HepG2 (cell line): Measurements from ENCODE around the gene CBR4. TPM values are rescaled to one million over a fixed set of nuclear protein-coding genes. Genes with fewer than 3 reads are reported as not detected.

Experiments
- AFF4 ChIP-seq: sonication (generic); formaldehyde crosslinking; IDR thresholded peaks from 2 replicates; pipeline ENCODE4 v1.4.0; 2020; ENCODE audit warnings: missing genetic modification reagents
- AHR ChIP-seq: IDR thresholded peaks from 2 replicates; pipeline ENCODE4 v1.6.1; 2018; ENCODE audit warnings: missing genetic modification reagents, missing compliant biosample characterization
- ATAD3A ChIP-seq: sonication (generic); formaldehyde crosslinking; IDR thresholded peaks from 2 replicates; pipeline ENCODE4 v1.4.0; 2020; ENCODE audit warnings: missing genetic modification reagents
- ATF7-NPFF ChIP-seq: sonication (generic); formaldehyde crosslinking; IDR thresholded peaks from 2 replicates; pipeline ENCODE4 v1.8.1; 2023; ENCODE audit warnings: mild to moderate bottlenecking, low read depth, missing genetic modification reagents, moderate library complexity
- DPF2 ChIP-seq: sonication (generic); formaldehyde crosslinking; IDR thresholded peaks from 2 replicates; pipeline ENCODE4 v1.4.0; 2020; ENCODE audit warnings: mild to moderate bottlenecking, low read depth, missing genetic modification reagents, borderline replicate concordance
- DR1 ChIP-seq: sonication (generic); formaldehyde crosslinking; IDR thresholded peaks from 2 replicates; pipeline ENCODE4 v1.8.0; 2021; ENCODE audit warnings: mild to moderate bottlenecking, missing genetic modification reagents, inconsistent platforms
- HNRNPK ChIP-seq: fragments of 200-400 bp; formaldehyde crosslinking; IDR thresholded peaks from 2 replicates; pipeline ENCODE4 v1.6.1; 2018; ENCODE audit warnings: low read length, low read depth, moderate library complexity, mild to moderate bottlenecking; ENCODE audit not compliant: poor library complexity, severe bottlenecking
- KAT2B ChIP-seq: fragments of 150-350 bp; IDR thresholded peaks from 2 replicates; pipeline ENCODE4 v1.6.1; 2014; ENCODE audit warnings: low read depth, low read length, borderline replicate concordance
- KDM5B ChIP-seq: sonication (generic); formaldehyde crosslinking; IDR thresholded peaks from 2 replicates; pipeline ENCODE4 v1.4.0; 2020; ENCODE audit warnings: missing genetic modification reagents, mild to moderate bottlenecking, borderline replicate concordance
- LBX2 ChIP-seq: sonication (generic); formaldehyde crosslinking; IDR thresholded peaks from 2 replicates; pipeline ENCODE4 v1.5.0; 2020; ENCODE audit warnings: missing genetic modification reagents, mild to moderate bottlenecking, borderline replicate concordance
- RXRA ChIP-seq: sonication (generic); formaldehyde crosslinking; IDR thresholded peaks from 2 replicates; pipeline ENCODE4 v1.5.1; 2020; ENCODE audit warnings: missing genetic modification reagents
- STAG1 ChIP-seq: sonication (generic); formaldehyde crosslinking; IDR thresholded peaks from 2 replicates; pipeline ENCODE4 v1.4.0; 2020; ENCODE audit warnings: missing genetic modification reagents
- ZFP37 ChIP-seq: sonication (generic); formaldehyde crosslinking; IDR thresholded peaks from 2 replicates; pipeline ENCODE4 v1.4.0; 2020; ENCODE audit warnings: missing genetic modification reagents, borderline replicate concordance
- ZNF367 ChIP-seq: sonication (generic); formaldehyde crosslinking; IDR thresholded peaks from 2 replicates; pipeline ENCODE4 v1.4.0; 2020; ENCODE audit warnings: missing genetic modification reagents, borderline replicate concordance
- ZNF83 ChIP-seq: sonication (generic); formaldehyde crosslinking; IDR thresholded peaks from 2 replicates; pipeline ENCODE4 v1.4.0; 2020; ENCODE audit warnings: missing genetic modification reagents, mild to moderate bottlenecking, borderline replicate concordance
- ZNF841 ChIP-seq: sonication (generic); formaldehyde crosslinking; IDR thresholded peaks from 2 replicates; pipeline ENCODE4 v1.8.1; 2023; ENCODE audit warnings: missing genetic modification reagents, borderline replicate concordance
- polyA plus RNA-seq, 8 experiments: library from polyadenylated mRNA; depleted of rRNA in 3 of 8; stranded (reverse) in 7 of 8; unstranded in 1 of 8; fragments of >200 nt; fragmentation: Illumina TruSeq in 4 of 8; extraction: Trizol in 4 of 8; gene quantifications; 2 replicates each; pipeline versions ENCODE4 v1.2.1 to v1.2.3, GENCODE V29; 2011 to 2016; ENCODE audit warnings: low read depth in 4 of 8, missing spikeins in 1 of 8, mixed read lengths in 1 of 8; ENCODE audit not compliant: insufficient read depth in 1 of 8
- total RNA-seq, 5 experiments: library from RNA; depleted of rRNA; stranded (reverse); fragments of >200 nt; fragmentation: Illumina TruSeq; extraction: Trizol; gene quantifications; 2 replicates each; pipeline ENCODE4 v1.2.3, GENCODE V29; 2016; ENCODE audit warnings: low read depth in 1 of 5
- TF ChIP-seq, protein P1 (sequence below): IDR thresholded peaks from 2 replicates; pipeline ENCODE4 v1.6.1; 2016; ENCODE audit warnings: missing genetic modification reagents, missing compliant biosample characterization
- TF ChIP-seq, protein P2 (sequence below): sonication (generic); formaldehyde crosslinking; IDR thresholded peaks from 2 replicates; pipeline ENCODE4 v1.5.1; 2020; ENCODE audit warnings: missing genetic modification reagents, mild to moderate bottlenecking, borderline replicate concordance
- TF ChIP-seq, protein P3 (sequence below): IDR thresholded peaks from 2 replicates; pipeline ENCODE4 v1.4.0; 2020; ENCODE audit warnings: mild to moderate bottlenecking, missing genetic modification reagents

CBR4 gene
- total and polyA plus RNA-seq, 2 of the 13 experiments (the other 11 are each of a cell fraction or from before 2014, with no cell fraction given): 7.3 to 20.7 TPM

- TF ChIP-seq ATF7-NPFF (CRISPR knock-in tag) (no peak), LBX2 (CRISPR knock-in tag) (no peak), STAG1 (CRISPR knock-in tag) (no peak), KAT2B (no peak), HNRNPK (no peak), ATAD3A (CRISPR knock-in tag) (no peak), ZNF367 (CRISPR knock-in tag) (no peak), DPF2 (CRISPR knock-in tag) (no peak), AHR (CRISPR knock-in tag) (no peak), KDM5B (CRISPR knock-in tag) (0 out of 2 replicates have a peak, but pooled peaks have one; percentile 38), AFF4 (no peak), ZFP37 (CRISPR knock-in tag) (0 out of 2 replicates have a peak, but pooled peaks have one; percentile 46), ZNF83 (no peak), RXRA (CRISPR knock-in tag) (no peak), DR1 (CRISPR knock-in tag) (no peak; the same call in 1 of the 2 replicates), ZNF841 (CRISPR knock-in tag) (no peak)
- TF ChIP-seq, protein P1, sequence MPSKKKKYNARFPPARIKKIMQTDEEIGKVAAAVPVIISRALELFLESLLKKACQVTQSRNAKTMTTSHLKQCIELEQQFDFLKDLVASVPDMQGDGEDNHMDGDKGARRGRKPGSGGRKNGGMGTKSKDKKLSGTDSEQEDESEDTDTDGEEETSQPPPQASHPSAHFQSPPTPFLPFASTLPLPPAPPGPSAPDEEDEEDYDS (CRISPR knock-in tag): peak; percentile 83
- TF ChIP-seq, protein P2, sequence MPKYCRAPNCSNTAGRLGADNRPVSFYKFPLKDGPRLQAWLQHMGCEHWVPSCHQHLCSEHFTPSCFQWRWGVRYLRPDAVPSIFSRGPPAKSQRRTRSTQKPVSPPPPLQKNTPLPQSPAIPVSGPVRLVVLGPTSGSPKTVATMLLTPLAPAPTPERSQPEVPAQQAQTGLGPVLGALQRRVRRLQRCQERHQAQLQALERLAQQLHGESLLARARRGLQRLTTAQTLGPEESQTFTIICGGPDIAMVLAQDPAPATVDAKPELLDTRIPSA: no peak
- TF ChIP-seq, protein P3, sequence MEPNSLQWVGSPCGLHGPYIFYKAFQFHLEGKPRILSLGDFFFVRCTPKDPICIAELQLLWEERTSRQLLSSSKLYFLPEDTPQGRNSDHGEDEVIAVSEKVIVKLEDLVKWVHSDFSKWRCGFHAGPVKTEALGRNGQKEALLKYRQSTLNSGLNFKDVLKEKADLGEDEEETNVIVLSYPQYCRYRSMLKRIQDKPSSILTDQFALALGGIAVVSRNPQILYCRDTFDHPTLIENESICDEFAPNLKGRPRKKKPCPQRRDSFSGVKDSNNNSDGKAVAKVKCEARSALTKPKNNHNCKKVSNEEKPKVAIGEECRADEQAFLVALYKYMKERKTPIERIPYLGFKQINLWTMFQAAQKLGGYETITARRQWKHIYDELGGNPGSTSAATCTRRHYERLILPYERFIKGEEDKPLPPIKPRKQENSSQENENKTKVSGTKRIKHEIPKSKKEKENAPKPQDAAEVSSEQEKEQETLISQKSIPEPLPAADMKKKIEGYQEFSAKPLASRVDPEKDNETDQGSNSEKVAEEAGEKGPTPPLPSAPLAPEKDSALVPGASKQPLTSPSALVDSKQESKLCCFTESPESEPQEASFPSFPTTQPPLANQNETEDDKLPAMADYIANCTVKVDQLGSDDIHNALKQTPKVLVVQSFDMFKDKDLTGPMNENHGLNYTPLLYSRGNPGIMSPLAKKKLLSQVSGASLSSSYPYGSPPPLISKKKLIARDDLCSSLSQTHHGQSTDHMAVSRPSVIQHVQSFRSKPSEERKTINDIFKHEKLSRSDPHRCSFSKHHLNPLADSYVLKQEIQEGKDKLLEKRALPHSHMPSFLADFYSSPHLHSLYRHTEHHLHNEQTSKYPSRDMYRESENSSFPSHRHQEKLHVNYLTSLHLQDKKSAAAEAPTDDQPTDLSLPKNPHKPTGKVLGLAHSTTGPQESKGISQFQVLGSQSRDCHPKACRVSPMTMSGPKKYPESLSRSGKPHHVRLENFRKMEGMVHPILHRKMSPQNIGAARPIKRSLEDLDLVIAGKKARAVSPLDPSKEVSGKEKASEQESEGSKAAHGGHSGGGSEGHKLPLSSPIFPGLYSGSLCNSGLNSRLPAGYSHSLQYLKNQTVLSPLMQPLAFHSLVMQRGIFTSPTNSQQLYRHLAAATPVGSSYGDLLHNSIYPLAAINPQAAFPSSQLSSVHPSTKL (CRISPR knock-in tag): peak; percentile 17; the same call in 1 of the 2 replicates
Measured at GRCh38 chr4:169010125-169011023, at the start of gene CBR4 (continued).
